WI38 (cell line): ENCODE results near the gene GTF2H3.

Experiments
- H3K4me3 ChIP-seq: 2 replicates; pipeline ENCODE4 v1.5.1; 2011; ENCODE audit warnings: low read depth, mild to moderate bottlenecking, control low read depth, low read length
- TF ChIP-seq, protein P1 (sequence below): IDR thresholded peaks from 2 replicates; pipeline ENCODE4 v1.5.1; 2012; ENCODE audit warnings: low read depth, mild to moderate bottlenecking, control low read depth, low read length

The GTF2H3 gene

DNA sequence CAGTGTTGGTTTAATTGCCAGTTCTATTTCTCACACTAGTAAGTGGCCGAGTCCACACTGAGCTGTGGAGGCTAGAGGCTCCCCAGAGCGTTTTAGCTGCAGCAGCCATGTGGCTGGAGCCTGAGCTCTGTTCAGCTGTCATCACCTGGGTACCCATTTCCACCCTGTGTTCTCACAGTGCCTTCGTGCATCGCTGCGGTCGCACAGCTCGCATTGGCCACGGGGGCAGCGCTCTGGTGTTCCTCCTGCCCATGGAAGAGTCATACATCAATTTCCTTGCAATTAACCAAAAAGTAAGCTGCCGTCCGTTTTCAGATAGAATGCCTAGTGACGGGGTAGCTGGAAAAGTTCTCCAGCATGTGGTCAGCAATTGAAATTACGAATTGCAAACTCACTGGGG is 16.0 kb upstream of the GTF2H3 start:
- TF ChIP-seq, protein P1, sequence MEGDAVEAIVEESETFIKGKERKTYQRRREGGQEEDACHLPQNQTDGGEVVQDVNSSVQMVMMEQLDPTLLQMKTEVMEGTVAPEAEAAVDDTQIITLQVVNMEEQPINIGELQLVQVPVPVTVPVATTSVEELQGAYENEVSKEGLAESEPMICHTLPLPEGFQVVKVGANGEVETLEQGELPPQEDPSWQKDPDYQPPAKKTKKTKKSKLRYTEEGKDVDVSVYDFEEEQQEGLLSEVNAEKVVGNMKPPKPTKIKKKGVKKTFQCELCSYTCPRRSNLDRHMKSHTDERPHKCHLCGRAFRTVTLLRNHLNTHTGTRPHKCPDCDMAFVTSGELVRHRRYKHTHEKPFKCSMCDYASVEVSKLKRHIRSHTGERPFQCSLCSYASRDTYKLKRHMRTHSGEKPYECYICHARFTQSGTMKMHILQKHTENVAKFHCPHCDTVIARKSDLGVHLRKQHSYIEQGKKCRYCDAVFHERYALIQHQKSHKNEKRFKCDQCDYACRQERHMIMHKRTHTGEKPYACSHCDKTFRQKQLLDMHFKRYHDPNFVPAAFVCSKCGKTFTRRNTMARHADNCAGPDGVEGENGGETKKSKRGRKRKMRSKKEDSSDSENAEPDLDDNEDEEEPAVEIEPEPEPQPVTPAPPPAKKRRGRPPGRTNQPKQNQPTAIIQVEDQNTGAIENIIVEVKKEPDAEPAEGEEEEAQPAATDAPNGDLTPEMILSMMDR = no peak
- H3K4me3 ChIP-seq = no peak overlapping the region

DNA sequence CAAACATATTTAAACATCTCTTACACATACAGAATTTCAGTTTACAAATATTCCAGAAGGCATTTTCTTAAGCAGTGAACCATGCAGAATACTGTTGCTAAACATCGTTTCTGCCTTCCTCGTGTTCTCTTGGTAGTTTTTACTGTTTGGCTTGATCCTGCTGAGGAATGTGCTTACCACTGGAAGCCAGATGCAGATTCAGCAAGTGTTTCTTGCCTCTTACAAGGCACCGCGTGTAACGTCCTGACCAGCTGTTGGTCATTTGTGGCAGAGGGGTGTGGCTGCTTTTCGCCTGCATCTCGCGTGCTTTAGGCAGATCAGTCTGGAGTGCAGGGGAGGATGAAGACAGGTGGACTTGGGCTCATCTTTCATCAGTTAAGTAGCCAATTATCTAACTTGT is 12.5 kb upstream of the GTF2H3 start:
- H3K4me3 ChIP-seq = no peak overlapping the region
- TF ChIP-seq, protein P1 = no peak

DNA sequence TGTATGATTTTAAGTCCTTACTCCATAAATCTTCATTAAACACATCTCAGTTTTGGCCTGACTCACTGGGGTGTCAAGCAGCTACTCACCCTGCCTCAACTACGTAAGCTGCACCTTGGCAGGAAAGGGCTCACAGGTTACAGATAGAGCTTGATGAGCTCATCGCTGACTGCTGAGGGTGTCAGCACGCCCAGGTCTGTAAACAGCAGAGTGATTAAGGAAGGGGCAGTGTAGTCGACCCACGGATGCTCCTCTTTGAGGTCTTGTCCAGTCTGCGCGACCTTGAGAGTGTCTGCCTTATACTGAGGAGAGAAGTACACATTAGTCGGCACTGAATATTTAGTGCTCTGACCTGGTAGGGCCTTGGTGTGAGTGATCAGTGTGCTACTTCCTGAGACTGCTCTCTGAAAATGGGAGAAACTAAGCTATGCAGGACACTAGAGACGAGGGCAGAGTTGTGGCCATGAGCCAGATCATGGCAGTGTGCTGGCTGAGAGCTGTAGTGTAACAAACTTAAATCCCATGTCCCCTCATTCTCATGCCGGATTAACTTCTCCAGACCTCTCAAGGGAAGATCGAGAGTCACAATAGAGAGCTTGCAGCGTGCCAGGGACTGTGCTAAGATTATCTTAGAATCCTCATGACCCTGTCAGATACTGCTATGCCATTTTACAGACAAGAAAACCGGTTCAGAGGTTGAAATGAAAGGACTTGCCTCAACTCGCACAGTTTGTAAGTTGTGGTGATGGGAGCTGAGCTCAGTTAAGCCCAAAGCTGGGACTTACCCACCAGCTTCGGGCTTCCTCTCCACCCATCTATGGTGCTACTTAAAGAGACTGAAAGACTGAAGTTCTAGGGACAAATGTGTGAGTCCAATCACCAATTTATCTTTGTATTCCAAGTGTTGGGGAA is 11.8 kb upstream of the GTF2H3 start:
- TF ChIP-seq, protein P1 = no peak
- H3K4me3 ChIP-seq = no peak overlapping the region

DNA sequence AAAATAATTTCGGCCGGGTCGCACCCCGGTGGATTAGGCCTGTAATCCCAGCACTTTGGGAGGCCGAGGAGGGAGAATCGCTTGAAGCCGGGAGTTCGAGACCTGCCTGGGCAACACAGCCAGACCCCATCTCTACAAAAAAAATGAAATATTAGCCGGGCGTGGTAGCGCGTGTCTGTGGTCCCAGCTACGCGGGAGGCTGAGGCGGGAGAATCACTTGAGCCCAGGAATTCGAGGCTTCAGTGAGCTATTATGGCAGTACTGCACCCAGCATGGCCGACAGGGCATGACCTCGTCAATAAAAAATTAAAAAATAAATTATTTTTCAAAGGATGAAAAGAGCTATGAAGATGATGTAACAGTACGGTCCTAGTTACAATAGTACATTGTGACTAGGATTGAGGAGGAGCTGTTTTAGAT is 523 bp downstream of the GTF2H3 start:
- H3K4me3 ChIP-seq = peak overlapping the region; percentile 98
- TF ChIP-seq, protein P1 = no peak

DNA sequence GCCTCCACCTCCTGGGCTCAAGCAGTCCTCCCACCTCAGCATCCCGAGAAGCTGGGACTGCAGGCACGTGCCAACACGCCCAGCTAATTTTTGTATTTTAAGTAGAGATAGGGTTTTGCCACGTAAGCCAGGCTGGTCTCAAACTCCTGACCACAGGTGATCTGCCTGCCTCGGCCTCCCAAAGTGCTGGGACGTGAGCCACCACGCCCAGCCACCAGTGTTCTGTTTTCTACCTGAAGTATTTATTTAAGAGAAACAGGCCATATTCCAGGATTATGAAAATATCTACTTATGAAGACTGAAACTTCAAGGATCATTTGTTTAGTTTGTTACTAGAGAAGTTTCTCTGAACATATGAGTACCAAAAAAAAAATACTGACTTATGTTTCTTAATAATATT is 10.3 kb downstream of the GTF2H3 start:
- TF ChIP-seq, protein P1 = no peak
- H3K4me3 ChIP-seq = no peak overlapping the region

DNA sequence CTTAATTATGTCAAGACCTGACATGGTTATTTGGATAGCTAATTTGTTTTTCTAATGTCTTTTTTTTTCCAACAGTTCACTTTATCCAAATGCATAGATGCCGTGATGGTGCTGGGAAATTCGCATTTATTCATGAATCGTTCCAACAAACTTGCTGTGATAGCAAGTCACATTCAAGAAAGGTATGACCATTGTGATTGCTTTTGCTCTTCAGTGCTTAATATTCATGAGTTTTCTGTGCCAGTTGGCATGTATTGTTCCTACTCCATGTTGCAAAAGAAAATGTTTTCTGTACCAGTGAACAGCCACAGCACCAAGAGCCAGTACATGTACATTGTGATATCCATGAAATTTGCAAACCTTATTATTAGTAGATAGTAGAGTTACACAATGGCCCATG is 11.8 kb downstream of the GTF2H3 start:
- H3K4me3 ChIP-seq = no peak overlapping the region

DNA sequence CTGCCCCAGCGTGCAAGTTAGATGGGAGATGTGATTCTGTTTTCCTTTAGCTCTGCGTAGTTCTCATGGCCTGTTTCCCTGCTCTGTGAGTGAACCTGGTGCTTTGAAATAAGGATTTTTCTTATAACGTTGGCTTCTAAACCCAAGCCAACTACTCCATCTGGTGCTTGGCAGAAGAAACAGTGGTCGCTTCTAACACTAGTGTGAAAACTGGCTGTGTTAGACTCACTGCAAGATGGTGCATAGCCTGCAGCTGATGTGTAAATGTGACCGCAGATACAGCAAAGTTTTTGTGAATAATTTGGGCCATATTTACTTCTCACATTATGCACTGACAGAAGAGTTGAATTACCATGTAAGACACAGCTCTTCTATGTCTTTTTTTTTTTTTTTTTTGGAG is 12.2 kb downstream of the GTF2H3 start:
- TF ChIP-seq, protein P1 = no peak
- H3K4me3 ChIP-seq = no peak overlapping the region

More for the DNA sequence above, 11.8 kb downstream of the GTF2H3 start:
- TF ChIP-seq, protein P1 = no peak
